ACC112 (cell line): Measurements from ENCODE around the gene COBL.
A peak's percentile ranks its signal among the peaks of the same experiment; 100 is the strongest.

Source experiments
- H2AFZ ChIP-seq: fragments of 200-600 bp; sonication (generic); one replicate; pipeline ENCODE4 v1.6.0; 2017; ENCODE audit warnings: antibody characterized with exemption, low read length; ENCODE audit not compliant: unreplicated experiment
- H3K27ac ChIP-seq: fragments of 200-600 bp; sonication (generic); 2 replicates; pipeline ENCODE4 v1.5.1; 2014; ENCODE audit warnings: low read depth, mild to moderate bottlenecking, antibody characterized with exemption, low read length, moderate library complexity
- H3K27me3 ChIP-seq: fragments of 200-600 bp; sonication (generic); 2 replicates; pipeline ENCODE4 v1.6.1; 2014; ENCODE audit warnings: mild to moderate bottlenecking, antibody characterized with exemption, low read length, moderate library complexity, mixed read lengths; ENCODE audit not compliant: insufficient read depth
- H3K36me3 ChIP-seq: fragments of 200-600 bp; sonication (generic); 2 replicates; pipeline ENCODE4 v1.6.1; 2016; ENCODE audit warnings: mild to moderate bottlenecking, antibody characterized with exemption, low read length, moderate library complexity, mixed read lengths; ENCODE audit not compliant: insufficient read depth
- H3K4me1 ChIP-seq: fragments of 200-600 bp; sonication (generic); one replicate; pipeline ENCODE4 v1.6.1; 2016; ENCODE audit warnings: low read length, mixed read lengths; ENCODE audit not compliant: insufficient read depth, unreplicated experiment, control insufficient read depth
- H3K4me3 ChIP-seq: fragments of 200-600 bp; sonication (generic); 2 replicates; pipeline ENCODE4 v1.5.1; 2014; ENCODE audit warnings: mild to moderate bottlenecking, low read depth, low read length
- H3K79me2 ChIP-seq: fragments of 200-600 bp; sonication (generic); one replicate; pipeline ENCODE4 v1.6.0; 2016; ENCODE audit warnings: low read length; ENCODE audit not compliant: control insufficient read depth, unreplicated experiment, insufficient read depth

COBL gene

GRCh38 chr7:51127618-51127904 is 189.0 kb downstream of the COBL start:
- Histone ChIP-seq H3K27me3 (no peaks in the 10 kb centered on the region), H3K27ac (no peak overlapping the region), H3K36me3 (no peaks in the 10 kb centered on the region), H3K4me3 (no peak overlapping the region), H3K4me1 (peaks cover 18% of the 10 kb centered on the region), H2AFZ (no peak overlapping the region), H3K79me2 (no peaks in the 10 kb centered on the region)

DNA sequence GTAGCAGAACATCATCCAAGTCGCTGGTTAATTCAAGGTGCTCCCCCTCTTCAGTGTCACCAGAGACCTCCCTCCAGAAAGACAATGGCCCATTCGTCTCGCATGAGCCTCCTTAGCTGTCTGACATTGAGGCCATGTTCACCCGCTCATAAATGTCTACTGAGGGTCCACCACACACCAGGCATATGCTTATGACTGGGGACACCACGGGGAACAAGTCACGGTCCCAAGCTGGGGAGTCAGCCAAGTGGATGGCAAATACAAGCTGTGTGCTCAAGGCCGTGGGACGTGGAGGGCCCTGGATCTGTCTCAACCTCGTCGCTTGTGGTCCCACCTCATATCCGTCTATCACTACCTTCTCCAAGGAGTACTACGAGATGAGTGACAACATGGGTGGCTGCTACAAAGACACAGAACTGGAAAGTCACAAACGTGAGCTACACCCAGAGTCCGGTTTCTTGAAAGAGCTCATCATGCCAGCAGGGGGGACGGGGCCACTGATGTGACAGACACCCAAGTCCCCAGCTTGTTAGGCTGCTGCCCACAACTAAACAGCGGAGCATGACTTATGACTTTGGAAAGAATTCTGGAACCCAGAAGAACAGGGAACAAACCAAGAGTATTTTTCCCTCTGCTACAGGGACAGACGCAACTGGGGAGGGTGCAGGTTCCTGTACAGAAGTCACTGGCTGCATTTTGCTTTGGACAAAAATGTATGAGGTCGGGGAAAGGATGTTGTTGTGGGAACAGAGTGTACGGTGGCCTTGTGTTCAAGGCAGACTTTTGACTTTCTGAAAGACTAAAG is 189.6 kb downstream of the COBL start:
- Histone ChIP-seq H3K4me3 (no peak overlapping the region), H3K4me1 (peaks cover 19% of the 10 kb centered on the region)

DNA sequence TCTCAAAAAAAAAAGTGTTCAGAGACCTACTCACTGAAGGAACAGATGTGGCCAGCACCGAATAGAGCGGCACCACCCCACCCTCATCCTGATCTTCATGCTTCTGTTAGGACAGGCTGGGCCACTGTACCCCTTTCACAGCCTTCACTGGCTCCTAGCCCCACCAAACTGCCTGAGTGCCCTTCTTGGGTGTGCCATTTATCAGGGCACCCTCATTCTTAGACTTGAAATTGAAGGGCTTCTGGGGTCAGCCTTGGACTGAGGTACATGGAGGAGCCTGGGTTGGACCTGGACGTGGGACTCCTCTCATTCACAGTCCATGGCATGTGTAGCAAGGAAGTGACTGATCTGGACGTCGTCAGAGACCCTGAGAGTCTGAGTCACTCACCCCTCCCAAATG is 190.3 kb downstream of the COBL start:
- Histone ChIP-seq H3K79me2 (no peaks in the 10 kb centered on the region), H3K27me3 (no peaks in the 10 kb centered on the region), H3K27ac (no peak overlapping the region), H2AFZ (no peak overlapping the region), H3K4me1 (peaks cover 19% of the 10 kb centered on the region), H3K4me3 (no peak overlapping the region), H3K36me3 (no peaks in the 10 kb centered on the region)

More for the DNA sequence above, 189.6 kb downstream of the COBL start:
- H3K27ac ChIP-seq: no peak overlapping the region
- H3K27me3 ChIP-seq: no peaks in the 10 kb centered on the region
- H3K79me2 ChIP-seq: no peaks in the 10 kb centered on the region
- no peaks in the 10 kb centered on the region for H3K36me3 ChIP-seq
- H2AFZ ChIP-seq: no peak overlapping the region

DNA sequence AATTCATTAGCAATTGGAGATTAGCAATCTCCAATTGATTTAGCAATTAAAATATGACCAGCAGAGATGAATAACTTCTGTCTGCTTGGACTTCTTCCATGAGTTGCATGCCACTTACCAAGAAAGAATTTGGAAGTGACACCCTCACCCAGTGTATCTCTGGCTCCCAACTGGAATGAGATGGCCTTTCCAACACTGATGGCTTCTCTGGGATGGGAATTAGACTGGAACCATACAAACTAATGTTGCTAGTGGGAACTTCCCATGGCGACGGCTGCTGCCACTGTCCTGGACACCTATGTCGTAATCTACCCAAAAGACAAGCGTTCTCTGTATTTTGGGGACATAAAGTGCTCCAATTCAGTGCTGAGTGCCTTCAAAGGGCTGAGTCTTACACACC is 192.3 kb downstream of the COBL start:
- Histone ChIP-seq H3K27me3 (no peaks in the 10 kb centered on the region), H3K4me1 (peaks cover 19% of the 10 kb centered on the region)

GRCh38 chr7:51123322-51124019 is 193.1 kb downstream of the COBL start:
- H3K4me3 ChIP-seq: peak overlapping the region; percentile 50; the same call in 1 of the 2 replicates
- peak overlapping the region; percentile 80 for H3K27ac ChIP-seq
- no peaks in the 10 kb centered on the region for H3K36me3 ChIP-seq
- H2AFZ ChIP-seq: peak overlapping the region; percentile 53
- no peaks in the 10 kb centered on the region for H3K79me2 ChIP-seq
- no peaks in the 10 kb centered on the region for H3K27me3 ChIP-seq
- H3K4me1 ChIP-seq: peaks cover 19% of the 10 kb centered on the region

More for the DNA sequence above, 192.3 kb downstream of the COBL start:
- Histone ChIP-seq H2AFZ (no peak overlapping the region), H3K4me3 (no peak overlapping the region), H3K79me2 (no peaks in the 10 kb centered on the region), H3K27ac (peak overlapping the region; percentile 38; the same call in 1 of the 2 replicates), H3K36me3 (no peaks in the 10 kb centered on the region)

DNA sequence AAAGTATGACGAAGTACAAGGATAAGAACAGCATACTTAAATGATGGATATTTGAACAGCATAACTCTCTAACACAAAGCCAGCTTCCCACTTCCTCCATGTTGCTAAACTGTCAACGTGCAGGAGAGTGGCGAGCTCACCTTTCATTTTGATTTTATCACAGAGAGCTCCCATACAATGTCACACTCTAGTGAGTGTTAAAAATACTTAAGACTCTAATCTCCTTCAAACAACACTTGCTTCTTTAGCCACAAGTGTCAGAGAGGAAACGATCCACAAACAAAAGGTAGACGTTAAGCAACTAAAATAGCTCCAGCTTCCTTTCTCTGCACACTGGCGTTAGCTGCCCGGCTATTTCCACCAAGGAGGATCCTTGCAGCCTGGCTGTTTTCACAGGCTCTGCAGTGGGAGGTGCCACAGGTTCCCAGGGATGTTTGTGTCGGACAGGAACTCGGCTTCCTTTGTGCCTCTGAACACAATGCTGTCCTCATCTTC is 194.6 kb downstream of the COBL start:
- Histone ChIP-seq H3K4me1 (peaks cover 19% of the 10 kb centered on the region), H3K27ac (no peak overlapping the region), H2AFZ (no peak overlapping the region), H3K36me3 (no peaks in the 10 kb centered on the region), H3K27me3 (no peaks in the 10 kb centered on the region), H3K4me3 (no peak overlapping the region), H3K79me2 (no peaks in the 10 kb centered on the region)

GRCh38 chr7:51121036-51121790 is 195.4 kb downstream of the COBL start:
- no peak overlapping the region for H3K27ac ChIP-seq
- H3K4me1 ChIP-seq: peaks cover 19% of the 10 kb centered on the region
- H3K4me3 ChIP-seq: no peak overlapping the region
- H3K36me3 ChIP-seq: no peaks in the 10 kb centered on the region
- no peaks in the 10 kb centered on the region for H3K27me3 ChIP-seq
- no peak overlapping the region for H2AFZ ChIP-seq
- H3K79me2 ChIP-seq: no peaks in the 10 kb centered on the region

DNA sequence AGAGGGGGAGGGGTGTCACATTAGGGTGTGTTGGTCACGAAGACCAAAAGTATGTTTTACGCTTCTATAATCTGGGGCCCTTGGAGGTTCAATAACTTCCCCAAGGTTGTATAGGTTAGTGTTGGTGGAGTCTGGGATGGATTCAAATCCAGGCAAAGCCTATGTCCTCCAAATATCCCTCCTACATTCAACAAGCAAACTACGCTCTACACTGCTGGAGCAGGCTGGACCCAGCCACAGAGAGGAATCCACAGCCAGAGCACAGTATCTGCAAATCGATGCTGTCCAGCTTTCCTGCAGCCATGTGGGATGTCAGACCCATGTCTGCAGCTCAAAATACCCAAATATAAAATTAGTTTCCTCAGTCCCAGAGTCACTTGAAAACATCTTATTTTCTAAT is 198.0 kb downstream of the COBL start:
- Histone ChIP-seq H3K36me3 (no peaks in the 10 kb centered on the region), H3K79me2 (no peaks in the 10 kb centered on the region), H2AFZ (no peak overlapping the region), H3K27ac (no peak overlapping the region), H3K4me3 (no peak overlapping the region), H3K4me1 (peaks cover 11% of the 10 kb centered on the region), H3K27me3 (no peaks in the 10 kb centered on the region)

GRCh38 chr7:51114501-51114900 is 202.1 kb downstream of the COBL start:
- Histone ChIP-seq H3K36me3 (no peaks in the 10 kb centered on the region), H3K4me3 (no peak overlapping the region), H3K79me2 (no peaks in the 10 kb centered on the region), H3K4me1 (no peaks in the 10 kb centered on the region), H3K27ac (no peak overlapping the region), H2AFZ (no peak overlapping the region), H3K27me3 (no peaks in the 10 kb centered on the region)

- Histone ChIP-seq H3K4me3 (no peak overlapping the region), H3K79me2 (no peaks in the 10 kb centered on the region), H2AFZ (no peak overlapping the region), H3K4me1 (no peaks in the 10 kb centered on the region), H3K36me3 (no peaks in the 10 kb centered on the region), H3K27ac (no peak overlapping the region), H3K27me3 (no peaks in the 10 kb centered on the region)
Observed at GRCh38 chr7:51113962-51114361, 202.6 kb downstream of the COBL start.
